GM21737 (cell line): ENCODE results near the gene CLTB.
A peak's percentile ranks its signal among the peaks of the same experiment; 100 is the strongest.

ENCODE experiments used
- ATAC-seq: cut with Tn5 transposase; IDR thresholded peaks from one replicate; pipeline ENCODE4 v1.9.1; 2021; ENCODE audit warnings: mild to moderate bottlenecking, moderate library complexity; ENCODE audit not compliant: unreplicated experiment

The CLTB gene

GRCh38 chr5:176405656-176406435, 10.5 kb downstream of the CLTB start:
- no peak for ATAC-seq

GRCh38 chr5:176401281-176402205, 14.8 kb downstream of the CLTB start:
- no peak for ATAC-seq

- ATAC-seq: no peak
Observed at GRCh38 chr5:176400382-176401156, 15.8 kb downstream of the CLTB start.

DNA sequence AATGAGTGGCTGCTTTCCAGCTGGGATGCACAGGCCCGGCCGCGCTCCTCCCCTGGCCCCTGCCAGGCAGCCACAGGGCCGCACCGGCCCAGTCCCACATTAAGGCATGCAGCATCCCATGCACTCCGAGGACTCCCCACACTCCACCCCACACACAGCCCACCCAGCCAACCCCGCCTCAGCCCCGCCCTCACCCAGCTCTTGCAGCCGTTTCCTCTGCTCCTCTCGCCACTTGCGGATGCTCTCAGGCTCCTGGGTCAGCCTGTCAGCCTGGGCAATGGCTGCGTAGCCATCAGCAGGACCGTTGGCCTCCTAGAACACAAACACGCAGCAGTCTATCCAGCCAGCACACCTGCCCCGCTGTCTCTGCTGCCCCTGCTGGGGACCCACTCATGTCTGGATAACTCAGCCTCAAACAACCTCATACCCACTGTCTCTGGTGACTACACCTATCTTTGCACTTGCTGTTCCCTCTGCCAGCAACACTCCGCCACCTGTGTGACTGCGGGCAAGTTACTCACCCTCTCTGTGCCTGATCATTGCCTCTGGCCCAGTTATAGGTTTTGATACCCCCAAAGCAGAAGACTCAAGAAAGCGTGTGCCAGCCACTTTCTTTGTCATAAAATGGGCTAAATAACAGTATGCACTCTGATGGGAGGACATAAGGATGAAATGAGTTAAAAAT, 18.5 kb downstream of the CLTB start:
- no peak for ATAC-seq

- ATAC-seq: no peak
Observed at GRCh38 chr5:176396330-176396729, 20.0 kb downstream of the CLTB start.

GRCh38 chr5:176394881-176395675, 21.3 kb downstream of the CLTB start:
- ATAC-seq: no peak

- ATAC-seq: no peak
Observed at GRCh38 chr5:176394096-176394495, 22.2 kb downstream of the CLTB start.

DNA sequence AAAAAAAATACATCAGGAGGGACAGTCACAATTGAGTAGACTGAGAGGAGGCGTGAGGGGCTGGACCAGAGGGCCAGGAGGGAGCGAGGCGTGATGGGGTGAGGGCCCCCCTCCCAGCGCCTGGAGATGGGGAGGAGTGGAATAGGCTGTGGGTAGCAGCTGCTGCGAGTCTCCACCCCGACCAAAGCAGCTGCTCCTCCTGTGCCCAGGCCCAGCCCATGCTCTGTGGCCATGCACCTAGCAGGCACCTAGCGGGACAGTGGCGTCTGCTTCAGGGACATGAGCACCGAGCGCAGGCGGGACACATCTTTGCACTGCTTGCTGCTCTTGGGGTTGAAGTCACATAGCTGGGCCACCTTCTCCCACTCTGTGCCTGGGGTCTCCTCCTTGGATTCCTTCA, 23.8 kb downstream of the CLTB start:
- no peak for ATAC-seq

DNA sequence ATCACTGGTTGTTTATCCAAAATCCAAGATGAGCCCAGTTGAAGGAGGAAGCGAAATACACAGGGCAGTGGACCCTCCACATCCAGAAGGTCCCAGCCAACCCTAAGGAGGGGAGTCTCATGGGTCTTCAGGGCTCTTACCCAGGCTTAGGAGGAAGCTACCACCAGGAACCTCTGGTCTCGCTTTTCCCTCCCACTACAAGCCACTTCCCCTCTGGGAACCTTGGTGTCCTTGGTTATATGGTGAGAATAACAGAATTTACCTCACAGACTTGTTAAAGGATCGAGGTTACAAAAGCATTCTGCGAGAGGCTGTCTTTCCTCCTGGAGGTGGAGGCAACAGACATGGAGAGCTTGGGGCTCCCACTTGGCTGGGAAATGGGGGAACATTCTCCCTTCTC, 24.3 kb downstream of the CLTB start:
- no peak for ATAC-seq

DNA sequence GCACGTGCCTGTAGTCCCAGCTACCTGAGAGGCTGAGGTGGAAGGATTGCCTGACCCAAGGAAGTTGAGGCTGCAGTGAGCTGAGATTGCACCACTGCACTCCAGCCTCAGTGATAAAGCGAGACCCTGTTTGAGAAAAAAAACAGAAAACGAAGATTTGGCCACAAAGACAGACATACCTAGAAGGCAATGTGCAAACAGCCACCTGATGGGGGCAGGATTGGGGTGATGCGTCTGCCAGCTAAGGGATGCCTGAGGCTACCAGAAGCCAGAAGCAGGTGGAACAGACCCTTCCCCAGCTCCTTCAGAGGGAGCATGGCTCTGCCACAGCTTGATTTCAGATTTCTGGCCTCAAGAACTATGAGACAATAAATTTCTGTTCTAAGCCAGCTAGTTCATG, 24.9 kb downstream of the CLTB start:
- no peak for ATAC-seq

GRCh38 chr5:176389135-176390123, 26.9 kb downstream of the CLTB start:
- no peak for ATAC-seq

DNA sequence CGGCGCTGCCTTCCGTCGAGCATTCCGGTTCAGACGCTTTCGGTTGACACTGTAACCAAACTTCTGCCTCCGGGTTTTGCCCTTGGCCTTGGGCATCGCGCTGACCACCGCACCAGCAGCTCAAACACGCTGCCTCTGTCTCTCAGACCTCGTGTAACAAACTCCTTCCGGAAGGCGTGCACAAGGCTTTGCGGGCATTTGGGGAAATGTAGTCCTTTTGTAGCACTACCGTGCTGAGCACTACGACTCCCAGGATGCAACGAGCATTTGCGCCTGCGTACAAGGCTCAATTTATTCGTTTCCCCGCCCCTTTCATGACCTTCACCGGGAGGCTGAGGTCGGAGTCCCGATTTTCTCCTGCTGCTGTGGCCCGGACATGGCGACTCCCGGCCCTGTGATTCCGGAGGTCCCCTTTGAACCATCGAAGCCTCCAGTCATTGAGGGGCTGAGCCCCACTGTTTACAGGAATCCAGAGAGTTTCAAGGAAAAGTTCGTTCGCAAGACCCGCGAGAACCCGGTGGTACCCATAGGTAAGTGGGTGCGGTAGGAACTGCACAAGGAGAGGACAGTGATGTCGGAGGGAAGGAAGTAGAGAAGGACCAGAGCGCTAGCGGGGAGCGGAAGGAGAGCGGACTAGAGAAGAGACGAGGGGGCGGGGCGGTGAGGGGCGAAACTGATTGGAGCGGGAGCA, 27.8 kb downstream of the CLTB start, which contains the start of the genes HIGD2A and NOP16:
Gene HIGD2A, plus strand, starts transcription at position 308 of the 691 bp plus-strand sequence. Its CDS starts 69 bp downstream, at position 377.
Gene NOP16, minus strand, starts transcription at position 155 of the 691 bp plus-strand sequence. Its CDS starts 59 bp downstream, at position 96.
- ATAC-seq: peak; percentile 77

- peak; percentile 1 for ATAC-seq
Observed at GRCh38 chr5:176388003-176388443, 28.3 kb downstream of the CLTB start.

DNA sequence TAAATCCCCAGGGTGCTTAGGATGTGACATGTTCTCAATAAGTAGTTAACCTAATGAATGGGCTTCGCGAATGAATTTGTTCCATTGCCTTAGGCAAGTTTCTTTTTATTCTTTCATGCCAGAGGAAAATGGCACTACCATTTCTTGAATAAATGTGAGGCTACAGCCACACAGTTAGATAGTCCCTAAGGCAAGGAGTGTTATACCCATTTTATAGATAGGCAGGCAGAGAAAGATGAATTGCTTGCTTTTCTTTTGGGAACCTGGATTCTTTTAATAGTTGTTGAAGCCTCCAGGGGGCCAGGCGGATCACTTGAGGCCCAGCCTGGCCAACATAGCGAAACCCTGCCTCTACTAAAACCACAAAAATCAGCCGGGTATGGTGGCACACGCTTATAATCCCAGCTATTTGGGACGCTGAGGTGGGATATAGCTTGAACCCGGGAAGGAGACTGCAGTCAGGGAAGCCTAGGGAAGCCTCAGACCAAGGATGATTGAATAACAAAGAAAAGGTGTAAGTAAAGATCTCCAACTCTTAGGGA, 28.9 kb downstream of the CLTB start:
- no peak for ATAC-seq

DNA sequence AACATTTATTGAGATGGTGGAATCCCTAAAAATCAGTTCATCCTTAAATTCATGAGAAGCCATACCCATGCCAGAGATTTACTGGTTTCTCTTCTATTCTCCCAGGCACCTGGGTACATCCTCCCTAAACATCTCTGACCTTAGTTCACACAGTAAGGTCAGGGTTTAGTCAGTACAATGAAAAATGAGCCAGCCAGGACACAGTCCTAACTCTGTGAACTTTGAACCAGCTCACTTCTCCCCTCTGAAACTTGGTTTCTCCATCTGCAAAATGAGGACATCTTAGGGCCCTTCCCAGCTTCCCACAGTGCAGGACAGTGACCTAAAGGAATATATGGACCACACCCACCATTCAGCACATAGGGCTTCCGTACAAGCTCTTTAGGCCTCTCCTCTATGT, 29.8 kb downstream of the CLTB start:
- no peak for ATAC-seq

DNA sequence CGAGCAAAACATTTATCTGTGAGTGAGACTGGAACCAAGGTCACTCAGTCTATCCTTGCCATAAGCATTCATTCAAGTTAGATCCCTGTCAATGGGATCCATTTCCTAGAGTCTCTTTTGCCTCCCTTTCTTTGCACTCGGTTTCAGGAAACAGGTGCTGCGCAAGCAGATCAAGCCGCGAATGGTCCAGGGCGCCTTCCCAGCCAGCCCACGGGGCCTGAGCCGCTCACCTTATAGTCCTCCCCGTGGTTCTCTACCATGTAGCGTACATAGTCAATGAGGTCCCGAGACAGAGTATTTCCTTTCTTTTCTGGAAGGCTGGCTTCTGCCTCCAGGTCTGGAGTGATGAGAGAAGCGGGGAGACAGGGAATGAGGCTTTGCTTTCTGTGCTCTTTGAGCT, 31.3 kb downstream of the CLTB start:
- no peak for ATAC-seq

GRCh38 chr5:176384366-176384930, 31.9 kb downstream of the CLTB start:
- no peak for ATAC-seq
